ENCODE data around the gene CFAP45. TPM values are rescaled to one million over a fixed set of nuclear protein-coding genes. Genes with fewer than 3 reads are reported as not detected.
A peak's percentile ranks its signal among the peaks of the same experiment; 100 is the strongest.

The CFAP45 gene
- total RNA-seq, 4 donors from 2014 or later = 0.32 TPM; not detected in 3

DNA sequence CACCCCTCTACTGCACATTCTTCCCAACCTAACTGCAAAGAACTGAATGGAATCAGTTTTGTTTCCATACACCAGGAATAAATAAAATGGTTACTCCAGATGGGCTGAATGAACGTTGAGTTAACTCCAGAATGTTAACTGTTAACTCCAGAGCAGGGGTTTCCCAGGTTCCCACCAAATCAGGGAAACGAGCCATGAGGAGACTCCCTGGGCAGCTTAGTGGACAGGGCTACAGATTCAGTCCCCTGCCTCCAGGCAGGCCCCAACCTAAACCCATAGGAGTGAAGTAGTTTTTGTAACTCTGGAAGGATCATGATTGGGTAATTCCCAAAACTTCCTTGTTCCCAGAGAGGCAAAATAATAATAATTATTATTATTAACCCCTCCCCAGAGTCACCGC is 51.6 kb downstream of the CFAP45 start:
- H3K4me1 ChIP-seq = peaks cover under 1 to 7% (median 2%) of the 10 kb centered on the region in 4 donors
- in situ Hi-C loops (cut with MboI; ENCODE audit: low pct_ligation_motif_present in 1 of 4, low pct_unique_long_range_greater_than_20kb in 1 of 4, low sequenced_read_pairs in 3 of 4) = no loop called here
- WGBS, 2 donors (ENCODE audit: low coverage in 1 of 2) = 21 to 55% methylated on average over 3 of the region's 3 CpGs

DNA sequence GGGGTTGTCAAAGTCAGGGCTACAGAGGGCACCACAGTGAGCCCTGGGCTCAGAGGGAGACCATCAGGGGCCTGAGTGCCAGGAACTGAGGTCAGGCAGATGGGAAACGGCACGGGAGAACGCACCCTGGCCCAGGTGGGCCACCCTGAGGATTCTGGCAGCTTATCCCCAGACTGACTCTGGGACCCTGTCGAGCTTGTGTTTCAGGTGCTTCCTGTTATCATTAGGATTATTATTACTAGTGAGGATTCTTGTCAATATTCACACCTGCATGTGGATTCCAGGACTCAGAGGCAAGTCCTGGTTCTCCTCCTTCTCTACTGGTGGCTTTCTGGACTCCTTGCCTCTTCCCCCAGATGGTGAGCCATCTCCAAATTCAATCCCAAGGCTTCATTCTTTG is 52.7 kb downstream of the CFAP45 start:
- Histone ChIP-seq H3K36me3 (no peaks in the 10 kb centered on the region), H3K27me3 (no peaks in the 10 kb centered on the region), H3K9me3 (no peaks in the 10 kb centered on the region), H3K4me1 (peaks cover 0 to 5% (median 0%) of the 10 kb centered on the region in 4 donors), H3K4me3 (no peak overlapping the region), H3K27ac (no peak overlapping the region)
- intact Hi-C loops (cut with DNase I; ENCODE audit: low total_unique reads) = no loop called here
- whole genome bisulfite sequencing, 2 donors (ENCODE audit: low coverage in 1 of 2) = 54% methylated on average over 4 of the region's 4 CpGs; no CpG with 5 or more reads in 1 of the 2 donors
- no peak for TF ChIP-seq EP300 (IDR thresholded peaks at IDR 0.05; ENCODE audit: low read depth)
- TF ChIP-seq POLR2A (IDR thresholded peaks at IDR 0.05) = no peak
- no peak for TF ChIP-seq CTCF (IDR thresholded peaks at IDR 0.05)
- no peak for TF ChIP-seq POLR2AphosphoS5 (IDR thresholded peaks at IDR 0.05)
- in situ Hi-C loops (cut with MboI; ENCODE audit: low pct_ligation_motif_present in 1 of 4, low pct_unique_long_range_greater_than_20kb in 1 of 4, low sequenced_read_pairs in 3 of 4) = no loop called here
- DNase-seq = no peak

More for the DNA sequence above, 51.6 kb downstream of the CFAP45 start:
- H3K4me3 ChIP-seq = no peak overlapping the region
- TF ChIP-seq EP300 (IDR thresholded peaks at IDR 0.05; ENCODE audit: low read depth) (no peak), POLR2AphosphoS5 (IDR thresholded peaks at IDR 0.05) (no peak), POLR2A (IDR thresholded peaks at IDR 0.05) (no peak), CTCF (IDR thresholded peaks at IDR 0.05) (no peak)
- H3K27me3 ChIP-seq = no peaks in the 10 kb centered on the region
- no peak for DNase-seq
- H3K27ac ChIP-seq = no peak overlapping the region
- H3K36me3 ChIP-seq = no peaks in the 10 kb centered on the region
- intact Hi-C loops (cut with DNase I; ENCODE audit: low total_unique reads) = no loop called here
- no peaks in the 10 kb centered on the region for H3K9me3 ChIP-seq

- no peak overlapping the region for H3K27ac ChIP-seq
- intact Hi-C loops (cut with DNase I; ENCODE audit: low total_unique reads) (no loop called here), in situ Hi-C loops (cut with MboI; ENCODE audit: low pct_ligation_motif_present in 1 of 4, low pct_unique_long_range_greater_than_20kb in 1 of 4, low sequenced_read_pairs in 3 of 4) (no loop called here)
- DNase-seq = peak; percentile 32
- WGBS, 2 donors (ENCODE audit: low coverage in 1 of 2) = 69 to 76% methylated on average over 6 to 13 of the region's 13 CpGs
- no peak overlapping the region for H3K4me3 ChIP-seq
- no peaks in the 10 kb centered on the region for H3K27me3 ChIP-seq
- no peaks in the 10 kb centered on the region for H3K9me3 ChIP-seq
- H3K36me3 ChIP-seq = no peaks in the 10 kb centered on the region
- TF ChIP-seq CTCF (IDR thresholded peaks at IDR 0.05) (no peak), EP300 (IDR thresholded peaks at IDR 0.05; ENCODE audit: low read depth) (no peak), POLR2AphosphoS5 (IDR thresholded peaks at IDR 0.05) (no peak), POLR2A (IDR thresholded peaks at IDR 0.05) (no peak)
- peaks cover 0 to 5% (median 0%) of the 10 kb centered on the region in 4 donors for H3K4me1 ChIP-seq
Measured at GRCh38 chr1:159845751-159846629, 54.0 kb downstream of the CFAP45 start.

- in situ Hi-C loops (cut with MboI; ENCODE audit: low pct_ligation_motif_present in 1 of 4, low pct_unique_long_range_greater_than_20kb in 1 of 4, low sequenced_read_pairs in 3 of 4) = no loop called here
- Histone ChIP-seq H3K9me3 (no peaks in the 10 kb centered on the region), H3K4me1 (no peaks in the 10 kb centered on the region), H3K4me3 (no peak overlapping the region), H3K27ac (no peak overlapping the region), H3K36me3 (no peaks in the 10 kb centered on the region), H3K27me3 (no peaks in the 10 kb centered on the region)
- WGBS, 2 donors (ENCODE audit: low coverage in 1 of 2) = 73 to 80% methylated on average over 1 to 4 of the region's 4 CpGs
- intact Hi-C loops (cut with DNase I; ENCODE audit: low total_unique reads) = no loop called here
- no peak for TF ChIP-seq EP300 (IDR thresholded peaks at IDR 0.05; ENCODE audit: low read depth)
- no peak for DNase-seq
Measured at GRCh38 chr1:159843459-159843858, 56.5 kb downstream of the CFAP45 start.
